GM12874 (cell line): ENCODE data around the gene DCTPP1.

ENCODE experiments used
- CTCF ChIP-seq: IDR thresholded peaks from 2 replicates; pipeline ENCODE4 v1.5.1; 2011; ENCODE audit warnings: low read depth, mild to moderate bottlenecking, control low read depth, low read length, moderate library complexity; ENCODE audit not compliant: insufficient read depth

The DCTPP1 gene

GRCh38 chr16:30380072-30380802, 49.6 kb downstream of the DCTPP1 start:
- no peak for TF ChIP-seq CTCF

GRCh38 chr16:30379158-30379783, 50.6 kb downstream of the DCTPP1 start:
- TF ChIP-seq CTCF = no peak

- TF ChIP-seq CTCF = no peak
Measured at GRCh38 chr16:30378236-30379157, 51.3 kb downstream of the DCTPP1 start.

- TF ChIP-seq CTCF = no peak
Measured at GRCh38 chr16:30377812-30378235, 52.0 kb downstream of the DCTPP1 start.

GRCh38 chr16:30377050-30377811, 52.6 kb downstream of the DCTPP1 start:
- TF ChIP-seq CTCF = no peak

GRCh38 chr16:30376461-30376902, 53.3 kb downstream of the DCTPP1 start:
- no peak for TF ChIP-seq CTCF
